HEK293T (cell line): ENCODE measurements around the gene FTCD.

Experiments used
- ELF4 ChIP-seq: fragments of 450-650 bp; IDR thresholded peaks from 2 replicates; pipeline ENCODE4 v1.6.1; 2017; ENCODE audit warnings: antibody characterized with exemption
- FOXM1 ChIP-seq: fragments of 450-650 bp; IDR thresholded peaks from 2 replicates; pipeline ENCODE4 v1.6.1; 2017; ENCODE audit warnings: mild to moderate bottlenecking, borderline replicate concordance
- LEF1 ChIP-seq: fragments of 450-650 bp; IDR thresholded peaks from 2 replicates; pipeline ENCODE4 v1.6.1; 2017; ENCODE audit warnings: mild to moderate bottlenecking, borderline replicate concordance
- SP1 ChIP-seq: fragments of 450-650 bp; IDR thresholded peaks from 2 replicates; pipeline ENCODE4 v1.6.1; 2017
- SUZ12 ChIP-seq: fragments of 450-650 bp; IDR thresholded peaks from 2 replicates; pipeline ENCODE4 v1.6.1; 2016; ENCODE audit warnings: mild to moderate bottlenecking

DNA sequence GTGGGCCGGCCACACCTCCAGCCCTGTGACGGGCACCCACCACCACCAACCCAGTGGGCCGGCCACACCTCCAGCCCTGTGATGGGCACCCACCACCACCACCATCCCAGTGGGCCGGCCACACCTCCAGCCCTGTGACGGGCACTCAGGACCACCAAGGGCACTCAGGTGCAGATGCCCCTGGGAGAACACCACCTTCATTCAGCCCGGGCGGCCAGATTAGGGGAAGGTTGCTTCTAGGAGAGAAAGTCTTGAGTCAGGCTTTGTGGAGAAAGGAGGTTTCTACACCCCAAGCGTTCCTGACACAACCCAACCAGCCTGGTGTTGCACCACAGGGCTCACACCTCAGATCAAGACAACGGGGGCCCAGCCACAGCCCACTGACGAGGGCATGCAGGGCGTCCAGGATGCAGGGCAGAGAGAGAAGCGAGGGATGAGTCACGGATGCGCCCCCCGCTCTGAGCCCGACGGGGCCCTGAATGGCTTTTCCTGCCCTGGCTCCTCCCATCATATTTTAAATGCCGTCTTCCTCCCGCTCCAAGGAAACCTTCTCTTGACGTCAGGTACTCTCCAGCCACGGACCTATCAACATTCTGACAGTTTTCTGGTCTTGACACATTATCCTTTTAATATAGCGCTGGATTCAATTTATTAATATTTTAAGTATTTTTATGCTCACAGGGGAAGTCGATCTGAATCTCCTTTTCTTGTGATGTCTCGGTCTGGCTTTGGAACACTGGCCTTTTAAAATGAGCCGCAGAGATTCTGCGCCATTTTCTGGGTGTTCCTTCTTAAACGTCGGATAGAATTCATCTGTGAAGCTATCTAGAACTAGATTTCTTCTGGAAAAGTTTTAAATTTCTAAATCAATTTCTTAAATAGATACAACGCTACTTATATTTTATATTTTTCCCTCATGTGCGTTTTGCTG is 29.5 kb upstream of the FTCD start:
- TF ChIP-seq SP1 (no peak), ELF4 (no peak), FOXM1 (no peak), LEF1 (no peak), SUZ12 (no peak)
